HG02588 (cell line): Measurements from ENCODE around the gene AKNA.
"Not testable (repeated sequence)": the region's sequence is repeated elsewhere in the genome, so short reads cannot be mapped to it uniquely, and the experiment has no call there.

Experiments
- ATAC-seq: cut with Tn5 transposase; IDR thresholded peaks from one replicate; pipeline ENCODE4 v1.9.1; 2021; ENCODE audit warnings: mild to moderate bottlenecking, moderate library complexity; ENCODE audit not compliant: unreplicated experiment

AKNA gene

GRCh38 chr9:114323849-114324248 lies 63.9 kb downstream of the AKNA start:
- not testable (repeated sequence) for ATAC-seq

DNA sequence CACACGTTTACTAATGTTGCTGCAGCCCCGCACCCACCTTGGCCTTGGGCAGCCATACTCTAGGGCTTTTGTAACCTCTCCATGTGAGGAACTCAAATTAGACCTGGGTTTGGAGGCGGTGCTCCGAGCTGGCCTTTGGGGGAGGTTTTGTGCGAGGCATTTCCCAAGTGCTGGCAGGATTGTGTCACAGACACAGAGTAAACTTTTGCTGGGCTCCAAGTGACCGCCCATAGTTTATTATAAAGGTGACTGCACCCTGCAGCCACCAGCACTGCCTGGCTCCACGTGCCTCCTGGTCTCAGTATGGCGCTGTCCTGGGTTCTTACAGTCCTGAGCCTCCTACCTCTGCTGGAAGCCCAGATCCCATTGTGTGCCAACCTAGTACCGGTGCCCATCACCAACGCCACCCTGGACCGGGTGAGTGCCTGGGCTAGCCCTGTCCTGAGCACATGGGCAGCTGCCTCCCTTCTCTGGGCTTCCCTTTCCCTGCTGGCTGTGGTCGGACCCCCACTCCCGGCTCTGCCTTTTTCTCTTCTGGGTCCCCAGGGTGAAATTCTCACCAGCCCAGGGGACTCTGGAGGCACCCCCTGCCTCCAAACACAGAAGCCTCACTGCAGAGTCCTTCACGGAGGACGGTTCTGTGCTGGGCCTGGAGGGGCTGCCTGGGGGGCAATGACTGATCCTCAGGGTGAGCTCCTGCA lies 64.8 kb downstream of the AKNA start, which contains the start of gene ORM1:
Gene ORM1 (plus strand): TSS at position 268 of the 701 bp plus-strand sequence. CDS start 36 bp downstream, at position 304.
- not testable (repeated sequence) for ATAC-seq

DNA sequence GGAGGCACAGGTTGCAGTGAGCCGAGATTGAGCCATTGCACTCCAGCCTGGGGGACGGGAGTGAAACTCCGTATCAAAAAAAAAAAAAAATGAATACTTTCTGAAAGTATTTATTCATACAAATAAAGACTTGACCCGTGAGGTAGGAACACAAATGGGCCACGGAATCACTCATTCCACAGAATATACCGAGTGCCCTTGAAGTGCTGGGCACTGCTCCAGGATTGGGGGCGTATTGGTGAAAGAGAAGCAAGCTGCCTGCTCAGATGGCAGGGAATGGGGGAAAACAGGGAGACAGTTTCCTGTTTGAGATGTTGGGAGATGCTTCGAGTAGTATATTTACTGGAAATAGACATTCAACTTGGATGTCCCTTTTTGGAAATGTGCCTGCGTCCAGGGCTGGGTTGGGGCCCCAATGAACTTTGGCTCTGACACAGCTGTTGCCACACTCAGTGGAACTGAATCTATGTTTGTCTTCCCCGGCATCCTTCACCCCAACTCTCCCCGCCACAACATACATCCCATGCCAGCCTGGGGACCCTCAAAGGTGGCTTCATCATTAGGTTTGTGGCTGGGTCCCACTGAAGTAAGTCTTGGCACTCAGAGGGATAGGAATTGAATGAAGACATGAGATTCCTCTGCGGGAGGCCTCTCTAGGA lies 65.5 kb downstream of the AKNA start:
- not testable (repeated sequence) for ATAC-seq

DNA sequence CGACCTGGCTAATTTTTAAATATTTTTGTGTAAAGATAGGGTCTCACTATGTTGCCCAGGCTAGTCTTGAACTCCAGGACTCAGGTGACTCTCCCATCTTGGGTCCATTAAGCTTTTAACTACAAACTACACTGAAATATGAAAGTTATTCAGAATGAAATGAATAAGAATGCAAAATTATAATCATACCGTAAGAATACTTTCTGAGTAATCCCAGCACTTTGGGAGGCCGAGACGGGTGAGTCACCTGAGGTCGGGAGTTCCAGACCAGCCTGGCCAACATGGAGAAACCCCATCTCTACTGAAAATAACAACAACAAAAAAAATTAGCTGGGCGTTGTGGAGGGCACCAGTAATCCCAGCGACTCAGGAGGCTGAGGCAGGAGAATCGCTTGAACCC lies 66.0 kb downstream of the AKNA start:
- ATAC-seq = no peak

- ATAC-seq = not testable (repeated sequence)
These were observed 67.1 kb downstream of the AKNA start for GRCh38 chr9:114320710-114321109.

DNA sequence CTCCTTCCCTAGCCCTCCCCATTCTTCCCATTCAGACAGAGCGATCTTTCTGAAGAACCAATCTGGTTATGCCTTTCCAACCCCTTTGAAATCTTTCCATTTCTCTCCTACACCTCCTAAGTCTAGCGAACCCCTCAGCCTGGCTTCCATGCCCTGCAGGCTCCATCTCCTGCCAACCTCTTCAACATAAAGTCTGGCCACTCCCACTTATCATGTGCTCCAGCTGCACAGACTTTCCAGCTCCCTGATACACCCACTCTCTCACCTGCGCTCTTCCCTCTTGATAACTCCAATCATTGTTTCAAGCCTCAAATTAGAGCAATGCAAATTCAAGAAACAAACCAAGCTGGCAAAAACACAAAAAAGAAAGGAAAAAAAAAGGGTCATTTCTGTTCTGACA lies 68.6 kb downstream of the AKNA start:
- ATAC-seq = no peak

- ATAC-seq = no peak
These were observed 69.4 kb downstream of the AKNA start for GRCh38 chr9:114318416-114318815.

- ATAC-seq = no peak
These were observed 70.0 kb downstream of the AKNA start for GRCh38 chr9:114317665-114318357.

GRCh38 chr9:114316605-114317230 lies 71.1 kb downstream of the AKNA start:
- ATAC-seq = no peak

DNA sequence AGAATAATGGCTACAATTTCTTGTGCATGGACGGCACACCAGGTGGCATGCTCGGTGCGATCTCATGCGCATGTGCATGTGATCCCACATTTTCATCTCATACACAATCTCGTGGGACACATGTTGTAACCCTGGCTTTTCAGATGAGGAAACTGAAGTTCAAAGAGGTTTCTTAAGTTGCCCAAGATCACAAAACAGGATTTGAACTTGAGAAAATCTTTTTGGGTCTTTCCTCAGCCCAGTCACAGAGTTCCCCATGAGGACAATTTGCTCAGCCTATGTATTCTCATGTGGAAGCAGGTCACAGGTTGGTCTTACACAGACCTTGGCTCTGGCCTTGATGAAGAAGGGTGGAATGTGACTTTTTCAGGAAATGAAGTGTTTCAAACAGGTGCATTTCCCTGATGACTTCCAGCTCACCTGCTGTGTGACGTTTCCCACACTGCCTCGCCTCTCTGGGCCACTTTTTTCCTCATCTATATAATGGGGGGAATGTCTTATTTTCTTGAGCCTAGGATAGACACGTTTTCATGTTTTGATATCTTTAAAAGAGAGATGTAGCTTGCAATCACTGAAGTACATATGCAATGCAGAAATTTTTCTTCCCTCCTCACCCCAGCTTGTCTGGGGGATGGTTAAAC lies 71.9 kb downstream of the AKNA start:
- no peak for ATAC-seq

DNA sequence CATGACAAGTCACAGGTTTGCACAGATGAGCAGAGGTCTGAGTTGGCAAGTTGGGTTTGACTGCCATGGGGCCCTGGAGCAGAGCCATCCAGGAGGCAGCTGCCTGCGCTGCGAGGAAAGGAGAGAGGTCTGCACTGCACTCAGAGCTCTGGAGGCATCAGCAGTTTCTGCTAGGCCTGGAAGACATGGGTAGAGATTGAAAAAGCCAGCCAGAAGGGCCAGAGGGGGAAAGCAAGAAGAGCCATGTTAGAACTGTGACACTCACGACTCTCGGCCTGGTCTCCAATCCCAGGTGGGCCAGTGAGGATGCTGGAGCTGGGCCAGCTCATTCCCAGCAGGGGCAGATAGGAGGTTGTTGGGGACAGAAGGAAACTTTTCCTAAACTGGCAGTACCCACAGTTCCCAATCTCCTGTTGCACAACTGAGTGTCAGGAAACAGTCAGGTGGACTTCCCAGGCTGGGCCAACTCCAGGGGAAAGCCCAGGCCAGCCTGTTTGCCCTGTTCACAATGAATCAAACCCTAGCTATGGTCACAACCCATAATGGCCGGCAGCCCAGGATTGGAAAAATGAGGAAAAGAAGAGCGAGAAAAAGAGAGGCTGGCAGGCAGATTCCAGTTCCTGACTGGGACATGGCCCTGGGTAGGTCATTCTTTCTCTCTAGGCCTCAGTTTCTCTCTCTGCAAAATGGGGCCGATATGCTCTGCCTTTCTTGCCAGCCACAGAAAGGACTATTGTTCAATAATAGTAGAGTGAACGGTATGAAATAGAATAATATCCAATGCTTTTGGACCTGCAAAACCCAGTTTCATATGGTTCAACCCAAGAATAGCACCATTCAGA lies 72.7 kb downstream of the AKNA start:
- no peak for ATAC-seq

GRCh38 chr9:114314256-114314867 lies 73.4 kb downstream of the AKNA start:
- ATAC-seq = no peak

- ATAC-seq = no peak
These were observed 74.6 kb downstream of the AKNA start for GRCh38 chr9:114313186-114313585.

GRCh38 chr9:114312513-114312875 lies 75.3 kb downstream of the AKNA start:
- no peak for ATAC-seq

DNA sequence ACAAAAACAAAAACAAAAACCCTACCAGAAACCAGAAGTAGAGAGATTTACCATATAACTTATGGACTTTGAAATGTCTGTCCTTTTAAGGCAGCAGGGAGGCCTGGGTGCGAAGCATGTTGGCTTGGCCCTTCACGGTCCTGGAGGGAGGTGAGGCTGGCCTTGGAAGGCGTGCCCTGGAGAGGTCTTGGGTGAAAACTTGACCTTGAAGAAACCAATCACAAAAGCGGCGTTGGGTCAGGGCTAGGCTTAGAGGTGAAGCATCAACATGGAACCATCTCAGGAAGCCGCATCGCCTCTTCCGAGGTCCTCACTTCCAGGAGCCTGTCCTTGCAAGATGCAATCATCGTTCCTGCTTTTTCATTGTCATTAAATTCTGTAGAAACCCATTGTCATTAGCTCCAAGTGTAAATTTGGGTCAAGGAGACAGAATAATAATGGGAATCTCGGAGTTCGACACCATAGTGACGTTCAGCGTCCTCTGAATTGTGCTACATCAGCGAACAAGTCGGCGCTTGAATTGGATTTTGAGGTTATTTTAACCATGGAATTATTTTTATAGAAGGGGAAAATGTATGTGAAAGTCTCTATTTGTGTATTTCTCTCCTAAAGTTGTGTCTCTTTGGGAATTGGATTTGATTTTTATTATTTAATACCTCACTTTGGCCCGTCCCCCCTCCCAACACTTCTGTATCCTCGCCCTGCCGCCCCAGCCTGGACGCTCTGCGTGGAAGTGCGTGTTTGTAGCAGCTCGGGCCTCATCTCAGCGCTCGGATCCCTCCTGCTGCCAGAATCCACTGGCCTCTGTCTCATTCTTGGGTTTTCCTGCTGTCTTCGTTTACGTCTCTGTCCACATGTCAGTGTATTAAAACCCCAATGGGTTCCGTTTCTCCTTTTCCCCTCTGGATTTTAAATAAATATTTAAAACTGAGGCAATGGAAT lies 75.9 kb downstream of the AKNA start:
- no peak for ATAC-seq

DNA sequence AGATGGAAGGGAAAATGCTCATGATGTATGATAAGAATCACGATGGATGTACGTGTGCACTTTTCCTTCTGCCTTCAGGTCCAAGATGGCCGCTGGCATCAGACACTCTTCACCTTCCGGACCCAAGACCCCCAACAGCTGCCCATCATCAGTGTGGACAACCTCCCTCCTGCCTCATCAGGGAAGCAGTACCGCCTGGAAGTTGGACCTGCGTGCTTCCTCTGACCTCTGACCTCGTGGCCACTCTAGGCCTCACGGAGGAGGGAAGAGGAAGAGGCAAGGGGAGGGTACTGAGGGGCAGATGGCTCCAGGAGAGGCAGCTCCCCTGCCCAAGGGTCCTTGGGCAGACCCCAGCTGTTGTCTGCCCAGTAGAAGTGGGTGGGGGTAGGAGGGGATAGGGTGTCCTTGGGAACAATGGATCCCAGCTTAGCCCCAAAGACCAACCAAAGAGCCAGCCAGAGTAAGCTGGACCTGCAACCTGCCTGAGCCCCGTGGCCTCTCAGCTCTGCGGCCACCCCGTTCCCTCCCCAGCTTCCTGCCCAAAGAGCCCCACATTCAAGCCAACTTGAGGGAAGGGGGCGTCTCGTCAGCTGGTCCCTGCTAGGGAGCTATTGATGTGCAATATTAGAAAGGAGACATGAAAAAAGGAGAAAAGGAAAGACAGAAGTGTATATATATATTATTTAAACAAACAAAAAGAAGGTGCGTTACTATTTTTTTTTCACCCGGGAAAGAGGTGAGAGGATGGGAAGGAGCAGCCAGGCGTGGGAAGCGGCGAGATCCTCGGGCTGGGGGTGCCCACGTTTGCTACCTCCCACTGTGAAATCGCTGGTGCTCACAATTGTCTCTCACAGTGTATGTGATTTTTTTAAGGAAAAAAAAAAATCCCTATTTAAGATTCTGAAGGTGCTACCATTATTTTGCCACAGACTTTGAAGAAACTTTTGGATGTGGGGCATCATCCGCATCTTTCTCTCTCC lies 77.0 kb downstream of the AKNA start:
- no peak for ATAC-seq

DNA sequence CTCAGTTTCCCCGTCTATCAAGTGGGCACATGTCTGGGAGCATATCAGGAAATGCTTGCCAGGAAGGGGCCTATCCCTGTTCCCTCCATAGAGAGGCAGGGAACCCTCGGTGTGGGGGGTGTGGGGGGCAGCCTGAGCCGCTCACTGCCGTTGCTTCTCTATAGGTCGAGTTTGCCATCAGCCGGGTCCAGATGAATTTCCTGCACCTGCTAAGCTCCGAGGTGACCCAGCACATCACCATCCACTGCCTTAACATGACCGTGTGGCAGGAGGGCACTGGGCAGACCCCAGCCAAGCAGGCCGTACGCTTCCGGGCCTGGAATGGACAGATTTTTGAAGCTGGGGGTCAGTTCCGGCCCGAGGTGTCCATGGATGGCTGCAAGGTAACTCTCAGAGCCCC lies 78.7 kb downstream of the AKNA start:
- ATAC-seq = no peak
